C4-2B (cell line): ENCODE measurements around the gene KPNA5.

Experiments
- ZFX ChIP-seq: fragments of 450-650 bp; IDR thresholded peaks from 2 replicates; pipeline ENCODE4 v1.6.1; 2017
- TF ChIP-seq, protein P1 (sequence below): fragments of 450-650 bp; conservative IDR thresholded peaks from 2 replicates; pipeline ENCODE4 v1.5.1; 2017; ENCODE audit warnings: mild to moderate bottlenecking

DNA sequence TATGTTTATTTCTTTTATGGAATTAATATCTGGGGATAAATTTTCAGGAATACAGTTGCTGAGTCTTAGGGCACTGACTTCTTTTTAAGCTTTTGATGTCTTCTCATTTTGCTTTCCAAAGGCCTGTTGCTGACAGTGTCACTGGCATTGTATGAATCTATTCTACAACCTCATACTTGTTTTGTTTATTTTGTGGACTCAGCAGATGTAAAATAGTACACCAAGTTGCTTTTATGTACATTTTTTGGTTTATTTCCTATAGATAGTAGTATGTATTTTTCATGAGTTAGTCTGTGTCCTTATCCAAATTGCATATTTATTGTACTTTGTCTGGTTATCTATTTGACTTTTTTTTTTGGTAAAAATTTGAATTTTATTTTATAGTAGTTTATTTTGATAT is 49.5 kb downstream of the KPNA5 start:
- TF ChIP-seq, protein P1, sequence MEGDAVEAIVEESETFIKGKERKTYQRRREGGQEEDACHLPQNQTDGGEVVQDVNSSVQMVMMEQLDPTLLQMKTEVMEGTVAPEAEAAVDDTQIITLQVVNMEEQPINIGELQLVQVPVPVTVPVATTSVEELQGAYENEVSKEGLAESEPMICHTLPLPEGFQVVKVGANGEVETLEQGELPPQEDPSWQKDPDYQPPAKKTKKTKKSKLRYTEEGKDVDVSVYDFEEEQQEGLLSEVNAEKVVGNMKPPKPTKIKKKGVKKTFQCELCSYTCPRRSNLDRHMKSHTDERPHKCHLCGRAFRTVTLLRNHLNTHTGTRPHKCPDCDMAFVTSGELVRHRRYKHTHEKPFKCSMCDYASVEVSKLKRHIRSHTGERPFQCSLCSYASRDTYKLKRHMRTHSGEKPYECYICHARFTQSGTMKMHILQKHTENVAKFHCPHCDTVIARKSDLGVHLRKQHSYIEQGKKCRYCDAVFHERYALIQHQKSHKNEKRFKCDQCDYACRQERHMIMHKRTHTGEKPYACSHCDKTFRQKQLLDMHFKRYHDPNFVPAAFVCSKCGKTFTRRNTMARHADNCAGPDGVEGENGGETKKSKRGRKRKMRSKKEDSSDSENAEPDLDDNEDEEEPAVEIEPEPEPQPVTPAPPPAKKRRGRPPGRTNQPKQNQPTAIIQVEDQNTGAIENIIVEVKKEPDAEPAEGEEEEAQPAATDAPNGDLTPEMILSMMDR, result no peak
- no peak for TF ChIP-seq ZFX
